Ecto neural progenitor cell (in vitro differentiated cells): Measurements from ENCODE around the gene SENP3.

Source experiments
- DNase-seq: peaks from one replicate; pipeline ENCODE4 v3.0.0-alpha.2; 2018; ENCODE audit warnings: low spot score

Gene SENP3

DNA sequence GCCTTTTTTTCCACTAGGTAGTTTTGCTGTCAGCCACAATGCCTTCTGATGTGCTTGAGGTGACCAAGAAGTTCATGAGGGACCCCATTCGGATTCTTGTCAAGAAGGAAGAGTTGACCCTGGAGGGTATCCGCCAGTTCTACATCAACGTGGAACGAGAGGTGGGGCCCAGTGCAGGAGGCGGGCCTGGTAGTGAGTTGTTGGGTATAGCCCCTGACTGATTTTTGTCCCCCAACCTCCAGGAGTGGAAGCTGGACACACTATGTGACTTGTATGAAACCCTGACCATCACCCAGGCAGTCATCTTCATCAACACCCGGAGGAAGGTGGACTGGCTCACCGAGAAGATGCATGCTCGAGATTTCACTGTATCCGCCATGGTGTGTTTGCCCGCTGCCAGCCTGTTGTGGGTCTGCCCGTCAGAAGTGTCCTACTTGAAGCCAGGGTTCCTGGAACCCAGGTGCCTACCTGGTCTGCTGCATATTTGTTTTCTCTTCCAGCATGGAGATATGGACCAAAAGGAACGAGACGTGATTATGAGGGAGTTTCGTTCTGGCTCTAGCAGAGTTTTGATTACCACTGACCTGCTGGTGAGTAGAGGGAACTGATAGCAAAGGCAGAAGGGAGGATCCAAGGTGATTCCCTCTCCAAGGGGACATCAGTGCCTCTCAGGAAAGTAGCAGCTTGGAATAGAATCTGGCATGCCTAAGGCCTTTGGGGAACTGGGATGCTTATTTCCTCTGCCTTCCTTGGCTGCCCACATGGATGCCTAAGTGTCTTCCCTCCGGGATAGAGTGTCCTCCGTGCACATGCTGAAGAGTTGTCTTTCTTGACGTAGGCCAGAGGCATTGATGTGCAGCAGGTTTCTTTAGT lies 15.8 kb downstream of the SENP3 start:
- no peak for DNase-seq

DNA sequence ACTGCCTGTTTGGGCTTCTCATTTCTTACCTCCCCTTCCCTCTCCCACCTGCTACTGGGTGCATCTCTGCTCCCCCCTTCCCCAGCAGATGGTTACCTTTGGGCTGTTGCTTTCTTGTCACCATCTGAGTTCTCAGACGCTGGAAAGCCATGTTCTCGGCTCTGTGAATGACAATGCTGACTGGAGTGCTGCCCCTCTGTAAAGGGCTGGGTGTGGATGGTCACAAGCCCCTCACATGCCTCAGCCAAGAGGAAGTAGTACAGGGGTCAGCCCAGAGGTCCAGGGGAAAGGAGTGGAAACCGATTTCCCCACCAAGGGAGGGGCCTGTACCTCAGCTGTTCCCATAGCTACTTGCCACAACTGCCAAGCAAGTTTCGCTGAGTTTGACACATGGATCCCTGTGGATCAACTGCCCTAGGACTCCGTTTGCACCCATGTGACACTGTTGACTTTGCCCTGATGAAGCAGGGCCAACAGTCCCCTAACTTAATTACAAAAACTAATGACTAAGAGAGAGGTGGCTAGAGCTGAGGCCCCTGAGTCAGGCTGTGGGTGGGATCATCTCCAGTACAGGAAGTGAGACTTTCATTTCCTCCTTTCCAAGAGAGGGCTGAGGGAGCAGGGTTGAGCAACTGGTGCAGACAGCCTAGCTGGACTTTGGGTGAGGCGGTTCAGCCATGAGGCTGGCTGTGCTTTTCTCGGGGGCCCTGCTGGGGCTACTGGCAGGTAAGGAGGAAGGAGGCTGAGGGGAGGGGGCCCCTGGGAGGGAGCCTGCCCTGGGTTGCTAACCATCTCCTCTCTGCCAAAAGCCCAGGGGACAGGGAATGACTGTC lies 17.5 kb downstream of the SENP3 start, which contains the start of gene CD68:
CD68 (plus strand) TSS at position 638 of the 833 bp plus-strand sequence; CDS start at position 678, 40 bp downstream.
- no peak for DNase-seq

DNA sequence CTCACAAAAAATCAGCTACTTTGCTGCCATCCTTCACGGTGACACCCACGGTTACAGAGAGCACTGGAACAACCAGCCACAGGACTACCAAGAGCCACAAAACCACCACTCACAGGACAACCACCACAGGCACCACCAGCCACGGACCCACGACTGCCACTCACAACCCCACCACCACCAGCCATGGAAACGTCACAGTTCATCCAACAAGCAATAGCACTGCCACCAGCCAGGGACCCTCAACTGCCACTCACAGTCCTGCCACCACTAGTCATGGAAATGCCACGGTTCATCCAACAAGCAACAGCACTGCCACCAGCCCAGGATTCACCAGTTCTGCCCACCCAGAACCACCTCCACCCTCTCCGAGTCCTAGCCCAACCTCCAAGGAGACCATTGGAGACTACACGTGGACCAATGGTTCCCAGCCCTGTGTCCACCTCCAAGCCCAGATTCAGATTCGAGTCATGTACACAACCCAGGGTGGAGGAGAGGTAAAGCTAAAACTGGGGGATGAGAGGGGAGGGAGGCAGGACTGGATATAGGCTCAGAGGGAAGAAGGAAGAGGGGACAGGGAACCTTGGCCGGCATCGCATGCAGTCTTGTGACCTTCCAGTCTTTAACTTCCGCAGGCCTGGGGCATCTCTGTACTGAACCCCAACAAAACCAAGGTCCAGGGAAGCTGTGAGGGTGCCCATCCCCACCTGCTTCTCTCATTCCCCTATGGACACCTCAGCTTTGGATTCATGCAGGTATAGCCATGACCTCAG lies 18.3 kb downstream of the SENP3 start:
- no peak for DNase-seq

DNA sequence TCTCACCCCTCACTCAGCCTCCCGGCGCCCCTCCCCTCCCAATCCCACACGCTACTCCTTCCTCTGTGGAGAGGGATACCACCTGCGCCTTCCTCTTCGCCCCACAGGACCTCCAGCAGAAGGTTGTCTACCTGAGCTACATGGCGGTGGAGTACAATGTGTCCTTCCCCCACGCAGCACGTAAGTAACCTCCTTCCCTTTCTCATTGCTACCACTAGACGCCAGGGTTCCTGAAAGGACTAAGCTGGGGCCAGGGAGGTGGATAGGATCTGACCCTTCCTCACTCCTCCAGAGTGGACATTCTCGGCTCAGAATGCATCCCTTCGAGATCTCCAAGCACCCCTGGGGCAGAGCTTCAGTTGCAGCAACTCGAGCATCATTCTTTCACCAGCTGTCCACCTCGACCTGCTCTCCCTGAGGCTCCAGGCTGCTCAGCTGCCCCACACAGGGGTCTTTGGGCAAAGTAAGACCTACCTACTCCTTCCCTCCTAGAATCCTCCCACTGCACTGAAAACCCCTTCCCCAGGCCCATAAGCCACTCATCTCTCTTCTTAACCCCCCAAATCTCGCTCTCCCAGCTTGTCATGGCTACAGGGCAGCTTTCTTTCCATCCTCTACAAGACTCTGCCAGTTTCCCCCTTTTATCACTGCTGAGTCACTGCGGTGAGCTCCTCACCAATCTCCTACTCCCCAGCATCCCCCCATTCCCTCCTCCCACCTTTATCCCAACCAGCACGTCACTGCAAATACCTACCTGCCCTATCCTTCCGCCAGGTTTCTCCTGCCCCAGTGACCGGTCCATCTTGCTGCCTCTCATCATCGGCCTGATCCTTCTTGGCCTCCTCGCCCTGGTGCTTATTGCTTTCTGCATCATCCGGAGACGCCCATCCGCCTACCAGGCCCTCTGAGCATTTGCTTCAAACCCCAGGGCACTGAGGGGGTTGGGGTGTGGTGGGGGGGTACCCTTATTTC lies 19.2 kb downstream of the SENP3 start:
- DNase-seq = no peak

DNA sequence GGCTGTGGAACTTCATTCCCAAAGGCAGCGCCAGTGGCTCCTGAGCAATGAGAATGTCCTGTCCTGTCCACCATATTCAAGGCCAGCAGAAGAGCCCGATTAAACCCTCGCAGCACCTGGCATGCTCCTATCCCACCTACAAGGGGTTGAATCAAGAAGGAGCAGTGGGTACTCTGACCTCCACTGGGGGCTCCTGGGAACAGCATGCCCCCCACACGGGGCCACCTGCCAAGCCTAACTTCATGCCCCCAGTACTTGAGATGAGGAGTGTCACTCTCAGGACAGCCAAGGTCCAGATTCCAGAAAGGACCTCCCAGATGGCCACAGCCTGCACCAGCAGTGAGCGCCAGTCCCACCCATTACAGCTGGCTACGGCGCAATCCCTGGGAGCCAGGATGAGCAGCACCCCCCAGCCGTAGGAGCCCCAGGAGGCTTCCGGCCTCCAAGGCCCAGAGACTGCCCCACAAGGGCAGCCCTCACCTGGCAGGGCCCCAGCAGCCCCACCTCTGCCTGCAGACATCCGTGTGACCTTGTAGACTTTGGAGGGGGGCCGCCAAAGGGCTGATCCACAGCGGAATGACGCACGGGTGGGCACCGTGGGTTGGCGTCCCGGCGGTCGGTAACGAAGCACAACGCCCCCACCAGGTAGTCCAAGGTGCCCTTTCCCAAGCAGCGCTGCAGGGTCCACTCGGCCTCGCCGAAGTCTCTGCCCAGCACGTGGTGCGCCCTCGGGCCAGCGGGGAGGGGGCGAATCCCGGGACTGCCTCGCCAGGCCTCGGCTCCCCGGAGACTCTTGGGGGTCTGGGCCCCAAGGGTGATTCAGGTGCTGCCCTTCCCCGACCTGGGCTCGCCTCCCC lies 20.9 kb downstream of the SENP3 start:
- DNase-seq = no peak

DNA sequence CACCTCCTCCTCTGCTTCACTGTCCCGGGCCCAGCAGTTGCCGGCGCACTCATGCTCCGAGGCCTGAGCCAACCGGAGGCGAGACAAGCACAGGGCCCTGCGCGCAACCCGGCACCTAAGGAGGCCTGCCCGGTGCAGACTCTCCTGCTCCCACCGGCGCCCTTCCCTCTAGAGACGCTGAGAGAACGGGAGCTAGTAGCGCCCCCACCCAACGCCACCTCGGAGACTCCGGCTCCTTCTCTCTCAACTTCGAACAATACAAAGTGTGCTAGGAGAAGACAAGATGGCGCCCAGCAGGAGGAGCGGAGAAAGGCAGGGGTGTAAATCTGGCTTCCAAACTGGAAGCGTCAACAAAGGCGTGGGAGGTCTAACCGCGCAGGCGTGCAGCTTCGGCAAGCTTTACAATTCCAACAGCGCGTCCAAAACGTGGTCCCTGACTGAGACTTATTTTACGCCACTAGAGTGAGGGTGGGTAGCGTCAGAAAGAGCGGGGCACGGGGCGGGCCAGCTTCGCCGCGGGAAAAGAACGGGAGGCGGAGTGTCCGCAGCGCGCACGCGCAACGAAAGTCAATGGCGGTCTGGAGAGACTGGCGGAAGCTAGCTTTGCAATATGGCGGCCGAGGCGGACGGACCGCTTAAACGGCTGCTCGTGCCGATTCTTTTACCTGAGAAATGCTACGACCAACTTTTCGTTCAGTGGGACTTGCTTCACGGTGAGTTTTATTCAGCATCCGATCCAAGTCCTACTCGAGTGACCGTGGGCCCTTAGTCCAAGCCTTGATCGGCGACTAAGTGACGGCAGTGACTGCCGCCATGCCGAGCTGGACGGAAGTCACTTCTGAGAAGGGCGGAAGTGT lies 21.8 kb downstream of the SENP3 start, which contains the start of gene MPDU1:
MPDU1 (plus strand) TSS at position 600 of the 857 bp plus-strand sequence; CDS start at position 611, 11 bp downstream.
- DNase-seq = peak; percentile 100

DNA sequence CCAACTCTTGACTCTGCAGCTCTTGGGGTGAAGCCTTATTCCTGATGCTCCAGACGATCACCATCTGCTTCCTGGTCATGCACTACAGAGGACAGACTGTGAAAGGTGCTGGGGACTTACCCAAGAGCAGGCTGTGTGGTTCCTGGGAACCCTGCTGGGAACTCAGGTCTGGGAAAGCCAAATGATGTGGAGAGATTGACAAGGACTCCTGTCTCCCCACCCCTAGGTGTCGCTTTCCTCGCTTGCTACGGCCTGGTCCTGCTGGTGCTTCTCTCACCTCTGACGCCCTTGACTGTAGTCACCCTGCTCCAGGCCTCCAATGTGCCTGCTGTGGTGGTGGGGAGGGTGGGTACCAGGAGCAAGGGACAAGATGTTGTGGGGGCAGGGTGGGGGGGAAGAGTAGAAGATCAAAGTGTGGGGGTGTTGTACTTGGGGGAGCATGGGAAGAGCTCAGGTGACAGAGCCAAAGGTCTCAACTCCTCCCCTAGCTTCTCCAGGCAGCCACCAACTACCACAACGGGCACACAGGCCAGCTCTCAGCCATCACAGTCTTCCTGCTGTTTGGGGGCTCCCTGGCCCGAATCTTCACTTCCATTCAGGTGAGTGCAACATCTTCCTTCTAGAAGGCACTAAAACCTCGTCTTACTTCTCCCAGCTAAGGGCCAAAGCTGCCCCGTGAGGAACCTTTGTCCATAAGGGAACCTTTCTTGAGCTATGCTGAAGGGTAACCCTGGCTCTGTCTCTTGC lies 25.1 kb downstream of the SENP3 start:
- no peak for DNase-seq

DNA sequence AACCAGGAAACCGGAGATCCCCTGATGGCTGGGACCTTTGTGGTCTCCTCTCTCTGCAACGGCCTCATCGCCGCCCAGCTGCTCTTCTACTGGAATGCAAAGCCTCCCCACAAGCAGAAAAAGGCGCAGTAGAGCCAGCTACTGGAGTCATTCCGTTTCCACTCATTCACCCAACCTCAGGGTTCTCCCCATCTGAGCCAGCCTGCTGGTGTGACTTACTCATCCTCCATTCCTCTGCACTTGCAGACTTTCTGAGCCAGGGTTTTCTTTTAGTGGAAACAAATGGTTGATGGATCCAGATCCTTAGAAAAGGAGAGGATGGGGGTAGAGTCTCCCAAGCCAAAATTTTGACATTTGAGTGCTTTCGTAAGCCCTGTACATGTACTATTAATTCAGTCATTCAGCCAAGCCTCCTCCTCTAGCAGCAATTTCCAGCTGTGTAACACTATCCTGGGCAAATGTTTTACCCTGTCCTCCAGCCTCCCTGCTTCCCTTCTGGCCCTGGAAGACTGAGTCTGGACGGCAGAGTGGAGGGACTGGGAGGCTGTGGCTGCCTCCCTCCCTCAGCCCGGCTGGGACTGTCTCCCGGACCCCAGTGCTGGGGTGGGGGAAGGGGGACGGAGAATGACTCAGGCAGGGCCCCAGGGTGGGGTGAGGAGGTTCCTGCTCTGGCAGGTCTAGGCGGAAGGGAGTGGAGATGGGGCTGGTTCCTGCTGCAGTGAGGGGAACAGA lies 25.9 kb downstream of the SENP3 start:
- no peak for DNase-seq

DNA sequence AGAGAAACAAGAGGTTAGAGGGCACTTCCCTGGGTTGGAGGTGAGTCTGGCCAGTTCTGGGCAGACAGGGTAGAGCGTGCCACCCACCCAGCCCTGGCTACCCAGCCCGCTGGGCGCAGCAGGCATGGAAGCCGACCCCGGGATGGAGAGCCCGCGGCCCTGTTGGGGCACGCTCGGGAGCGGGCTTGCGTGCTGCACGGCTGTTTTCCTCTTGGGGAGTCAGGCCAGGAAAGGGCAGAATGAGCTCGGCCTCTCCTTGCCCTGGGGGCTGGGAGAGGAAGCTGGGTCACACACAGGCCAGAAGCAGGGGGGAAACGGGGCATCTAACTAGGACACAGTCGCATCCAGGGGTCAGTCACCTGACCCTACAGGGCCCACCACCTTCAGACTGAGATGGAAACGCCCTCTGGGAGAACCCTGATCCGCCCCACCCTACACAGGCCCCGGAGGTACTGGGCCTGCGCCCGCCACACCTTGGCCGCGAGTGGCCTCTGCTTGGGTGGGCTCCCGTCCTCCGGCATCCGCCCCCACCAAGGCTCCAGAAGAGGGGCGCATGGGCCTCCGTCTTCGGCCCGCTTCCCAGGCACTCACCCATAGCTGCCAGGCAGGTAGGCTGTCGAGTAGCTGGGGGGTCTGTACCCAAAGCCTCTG lies 27.0 kb downstream of the SENP3 start:
- no peak for DNase-seq

DNA sequence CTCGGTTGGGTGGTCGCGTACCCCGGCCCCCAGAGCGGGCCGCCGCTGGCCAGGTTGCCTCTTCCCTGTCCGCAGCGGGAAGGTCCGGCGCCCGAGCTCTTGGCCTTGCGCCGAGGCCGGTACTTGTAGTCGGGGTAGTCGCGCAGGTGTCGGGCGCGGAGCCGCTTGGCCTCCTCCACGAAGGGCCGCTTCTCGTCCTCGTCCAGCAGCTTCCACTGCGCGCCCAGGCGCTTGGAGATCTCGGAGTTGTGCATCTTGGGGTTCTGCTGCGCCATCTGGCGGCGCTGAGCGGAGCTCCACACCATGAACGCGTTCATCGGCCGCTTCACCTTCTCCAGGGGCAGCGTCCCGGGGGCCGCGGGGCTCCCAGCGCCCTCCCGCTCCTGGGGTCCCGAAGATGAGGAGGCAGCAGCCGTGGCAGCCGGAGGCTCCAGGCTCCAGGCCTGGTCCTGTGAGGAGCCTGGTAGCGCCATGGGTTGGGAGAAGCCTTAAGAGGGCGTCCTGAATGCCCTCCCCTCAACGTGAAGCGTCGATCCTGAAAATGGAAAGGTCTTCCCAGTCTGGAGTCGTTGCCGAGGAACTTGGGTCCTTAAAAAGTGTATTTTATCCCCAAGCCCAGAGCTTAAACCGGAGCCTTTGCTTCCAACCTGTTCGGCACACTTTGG lies 27.6 kb downstream of the SENP3 start:
- DNase-seq = peak; percentile 94

DNA sequence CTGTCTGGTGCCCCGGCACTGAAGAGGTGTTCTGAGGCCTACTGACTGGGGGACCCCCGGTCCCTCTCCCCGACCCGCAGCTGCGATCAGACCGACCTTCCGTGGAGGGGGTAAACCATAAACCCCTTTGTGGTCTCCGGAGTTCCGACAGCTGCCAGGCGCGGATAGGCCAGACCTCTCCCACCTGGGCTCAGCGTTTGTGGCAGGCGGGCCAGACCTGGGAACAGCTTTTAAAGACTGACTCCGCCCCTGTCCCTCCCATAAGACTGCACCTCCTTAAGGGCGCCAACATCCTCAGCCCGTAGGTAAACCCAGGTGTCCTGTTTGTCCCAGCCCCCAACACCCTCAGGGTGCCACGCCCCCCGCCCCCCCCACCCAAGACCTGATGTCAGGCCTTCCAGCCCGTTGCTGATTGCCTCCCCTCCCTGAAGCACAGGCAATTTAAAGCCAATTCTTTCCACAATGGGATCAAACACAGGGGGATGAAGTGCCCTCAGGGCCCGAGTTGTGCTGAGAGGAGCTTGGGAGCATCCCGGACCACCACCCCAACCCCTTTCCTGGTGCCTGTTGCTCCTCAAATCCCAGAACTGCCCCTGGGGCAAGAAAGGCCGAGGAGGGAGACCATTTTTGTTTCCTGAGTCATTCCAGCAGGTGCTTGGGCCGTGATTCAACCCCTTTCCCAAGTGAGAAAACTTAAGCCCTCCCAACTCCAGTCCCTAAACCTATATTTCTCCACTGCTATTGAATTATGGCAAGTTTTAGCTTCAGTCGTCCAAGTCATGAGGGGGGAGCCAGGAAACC lies 28.4 kb downstream of the SENP3 start, which contains the start of gene SOX15:
SOX15 (minus strand) TSS at position 204 of the 801 bp plus-strand sequence. CDS start 418 bp downstream, outside the sequence.
- peak; percentile 78 for DNase-seq

DNA sequence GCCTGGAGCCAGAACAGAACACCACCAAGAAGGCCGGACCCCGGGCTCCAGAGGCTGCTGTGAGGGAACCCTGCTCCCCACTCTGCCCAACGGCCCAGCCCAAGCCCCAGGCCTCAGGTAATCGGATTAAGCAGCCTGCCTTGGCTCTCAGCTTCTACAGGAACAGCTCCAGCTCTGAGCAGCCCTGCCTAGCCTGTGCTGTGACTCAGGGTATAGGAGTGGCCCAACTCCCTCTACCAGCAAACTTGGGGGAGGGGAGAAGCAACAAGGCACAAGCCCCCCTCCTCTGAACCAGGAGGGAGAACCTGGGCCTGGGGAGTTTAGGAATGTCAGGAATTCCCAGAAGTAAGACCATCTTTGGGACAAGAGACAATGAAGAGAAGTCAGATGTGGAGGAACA lies 29.0 kb downstream of the SENP3 start:
- peak; percentile 85 for DNase-seq

DNA sequence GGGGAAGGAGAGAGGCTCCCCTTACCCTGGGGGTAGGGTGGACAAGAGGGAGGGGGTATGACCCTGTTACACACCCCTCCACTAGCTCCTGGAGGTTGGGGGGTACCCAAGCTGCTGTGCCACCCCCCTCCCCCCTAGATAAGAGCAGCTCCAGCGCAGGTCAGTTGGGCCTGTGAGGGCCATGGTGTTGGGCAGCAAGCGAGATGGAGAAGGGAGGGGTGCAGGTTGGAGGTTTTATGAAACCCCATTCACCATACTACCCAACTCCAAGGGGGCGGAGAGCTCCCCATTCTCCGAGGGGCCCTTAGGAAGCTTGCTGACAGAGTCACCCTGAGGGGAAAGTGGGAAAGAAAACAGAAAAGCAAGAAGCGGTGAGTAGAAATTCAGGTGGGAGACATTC lies 29.9 kb downstream of the SENP3 start:
- DNase-seq = no peak

DNA sequence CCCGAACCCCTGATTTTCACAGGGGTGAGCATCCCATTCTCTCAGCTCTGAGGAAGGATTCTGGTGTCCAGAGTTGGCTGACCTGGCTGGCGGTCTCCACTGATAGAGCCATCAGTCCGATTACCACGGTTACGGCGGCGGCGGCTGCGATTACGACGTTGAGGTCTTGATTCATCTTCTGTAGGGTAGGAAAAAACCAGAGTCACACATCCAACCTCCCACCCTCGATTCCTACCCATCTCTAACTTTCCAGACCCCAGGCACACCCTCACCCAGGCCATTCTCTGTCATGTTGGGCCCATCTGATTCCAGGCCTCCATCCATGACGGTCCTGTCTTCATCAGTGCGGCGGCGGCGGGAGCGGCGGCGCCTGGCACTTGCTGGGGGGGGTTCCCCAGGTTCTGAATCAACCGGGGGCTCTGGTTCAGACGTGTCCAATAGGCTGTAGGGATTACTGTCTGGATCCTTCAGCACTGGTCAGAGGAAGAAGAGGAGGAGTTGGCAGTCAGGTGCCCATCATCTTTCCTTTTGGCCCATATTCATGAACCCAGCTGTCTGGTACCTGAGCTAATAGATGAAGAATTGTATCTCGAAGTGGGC lies 30.8 kb downstream of the SENP3 start:
- DNase-seq = no peak

DNA sequence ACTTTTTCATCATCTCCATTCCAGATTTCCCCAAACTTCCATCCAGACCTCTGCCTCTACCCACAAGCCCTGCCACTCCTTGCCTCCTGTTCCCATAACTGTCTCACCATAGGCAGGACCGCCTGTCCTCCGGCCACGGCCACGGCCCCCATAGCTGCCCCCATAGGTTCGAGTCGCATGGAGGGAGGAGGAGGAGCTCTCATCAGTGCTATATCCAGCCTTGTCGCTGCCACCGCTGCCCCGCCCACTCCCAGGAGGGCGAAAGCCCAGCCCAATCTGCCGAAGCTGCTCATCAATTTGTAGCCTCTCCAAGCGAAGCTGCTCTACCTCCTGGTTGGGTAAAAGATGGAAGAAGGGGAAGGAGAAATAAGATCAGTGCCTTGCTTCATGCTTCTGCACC lies 31.6 kb downstream of the SENP3 start:
- DNase-seq = no peak
